ENCODE data around the gene RALGDS. TPM values are rescaled to one million over a fixed set of nuclear protein-coding genes. Genes with fewer than 3 reads are reported as not detected.

RALGDS gene
- total and polyA plus RNA-seq, 9 of the 15 experiments (the other 6 are each of a cell fraction or from before 2014, with no cell fraction given) = 0.75 to 43.3 (median 27.1) TPM

- TF ChIP-seq POLR2G (IDR thresholded peaks at IDR 0.05; ENCODE audit: low read depth, low read length) (peak; percentile 42), ATF3 (IDR thresholded peaks at IDR 0.05) (no peak), ATF3 (CRISPR knock-in tag; conservative IDR thresholded peaks at IDR 0.05) (no peak), ARNT (IDR thresholded peaks at IDR 0.05) (peak in 1 of 2 experiments; percentile 98; a peak in 2 of 4 replicates), NCOR1 (IDR thresholded peaks at IDR 0.05) (no peak)
- TF ChIP-seq, protein P1, sequence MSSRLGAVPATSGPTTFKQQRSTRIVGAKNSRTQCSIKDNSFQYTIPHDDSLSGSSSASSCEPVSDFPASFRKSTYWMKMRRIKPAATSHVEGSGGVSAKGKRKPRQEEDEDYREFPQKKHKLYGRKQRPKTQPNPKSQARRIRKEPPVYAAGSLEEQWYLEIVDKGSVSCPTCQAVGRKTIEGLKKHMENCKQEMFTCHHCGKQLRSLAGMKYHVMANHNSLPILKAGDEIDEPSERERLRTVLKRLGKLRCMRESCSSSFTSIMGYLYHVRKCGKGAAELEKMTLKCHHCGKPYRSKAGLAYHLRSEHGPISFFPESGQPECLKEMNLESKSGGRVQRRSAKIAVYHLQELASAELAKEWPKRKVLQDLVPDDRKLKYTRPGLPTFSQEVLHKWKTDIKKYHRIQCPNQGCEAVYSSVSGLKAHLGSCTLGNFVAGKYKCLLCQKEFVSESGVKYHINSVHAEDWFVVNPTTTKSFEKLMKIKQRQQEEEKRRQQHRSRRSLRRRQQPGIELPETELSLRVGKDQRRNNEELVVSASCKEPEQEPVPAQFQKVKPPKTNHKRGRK (tag; IDR thresholded peaks at IDR 0.05) = no peak
- TF ChIP-seq, protein P2, sequence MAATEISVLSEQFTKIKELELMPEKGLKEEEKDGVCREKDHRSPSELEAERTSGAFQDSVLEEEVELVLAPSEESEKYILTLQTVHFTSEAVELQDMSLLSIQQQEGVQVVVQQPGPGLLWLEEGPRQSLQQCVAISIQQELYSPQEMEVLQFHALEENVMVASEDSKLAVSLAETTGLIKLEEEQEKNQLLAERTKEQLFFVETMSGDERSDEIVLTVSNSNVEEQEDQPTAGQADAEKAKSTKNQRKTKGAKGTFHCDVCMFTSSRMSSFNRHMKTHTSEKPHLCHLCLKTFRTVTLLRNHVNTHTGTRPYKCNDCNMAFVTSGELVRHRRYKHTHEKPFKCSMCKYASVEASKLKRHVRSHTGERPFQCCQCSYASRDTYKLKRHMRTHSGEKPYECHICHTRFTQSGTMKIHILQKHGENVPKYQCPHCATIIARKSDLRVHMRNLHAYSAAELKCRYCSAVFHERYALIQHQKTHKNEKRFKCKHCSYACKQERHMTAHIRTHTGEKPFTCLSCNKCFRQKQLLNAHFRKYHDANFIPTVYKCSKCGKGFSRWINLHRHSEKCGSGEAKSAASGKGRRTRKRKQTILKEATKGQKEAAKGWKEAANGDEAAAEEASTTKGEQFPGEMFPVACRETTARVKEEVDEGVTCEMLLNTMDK (IDR thresholded peaks at IDR 0.05; ENCODE audit: borderline replicate concordance, insufficient read depth, low read depth, low read length, poor library complexity, severe bottlenecking) = no peak
These were observed 12.9 kb downstream of the RALGDS start (continued) for GRCh38 chr9:133107961-133108793.
